HFFc6 (cell line): Measurements from ENCODE around the gene ZNF580. TPM values are rescaled to one million over a fixed set of nuclear protein-coding genes. Genes with fewer than 3 reads are reported as not detected.
A peak's percentile ranks its signal among the peaks of the same experiment; 100 is the strongest.

Source experiments
- DNase-seq: peaks from one replicate; pipeline ENCODE4 v3.0.0-alpha.2; 2018
- H3K27ac Mint-ChIP-seq: 2 replicates; pipeline ENCODE4 v1.8.0; 2020; ENCODE audit warnings: mild to moderate bottlenecking, mixed read lengths
- H3K27me3 Mint-ChIP-seq: 2 replicates; pipeline ENCODE4 v1.8.0; 2021; ENCODE audit warnings: mild to moderate bottlenecking, moderate library complexity, mixed read lengths; ENCODE audit not compliant: insufficient read depth
- H3K36me3 Mint-ChIP-seq: 2 replicates; pipeline ENCODE4 v1.8.0; 2021; ENCODE audit warnings: low read depth, mixed read lengths
- H3K4me1 Mint-ChIP-seq: 2 replicates; pipeline ENCODE4 v1.8.0; 2020; ENCODE audit warnings: low read depth, mixed read lengths
- H3K4me3 Mint-ChIP-seq: 2 replicates; pipeline ENCODE4 v1.8.0; 2020; ENCODE audit warnings: mild to moderate bottlenecking, moderate library complexity, mixed read lengths
- H3K9me3 Mint-ChIP-seq: 2 replicates; pipeline ENCODE4 v1.8.0; 2020; ENCODE audit warnings: mild to moderate bottlenecking, mixed read lengths
- total RNA-seq, 6 experiments: library from RNA; stranded (reverse); fragmentation: NEBNext Ultra II Directional; extraction: Animal tissue kit (Norgen Biotek cat#: 25700); gene quantifications; 2 replicates in 1 of 6; 3 replicates in 5 of 6; pipeline ENCODE4 v1.2.3, GENCODE V29; 2021
- TF ChIP-seq, protein P1 (sequence below): fragments of 200-600 bp; sonication (generic); IDR thresholded peaks from 2 replicates; pipeline ENCODE4 v1.5.0; 2021; ENCODE audit warnings: antibody characterized with exemption, mild to moderate bottlenecking

Gene ZNF580
- total RNA-seq, 6 experiments from 2014 or later: 51.0 to 60.5 (median 57.7) TPM

DNA sequence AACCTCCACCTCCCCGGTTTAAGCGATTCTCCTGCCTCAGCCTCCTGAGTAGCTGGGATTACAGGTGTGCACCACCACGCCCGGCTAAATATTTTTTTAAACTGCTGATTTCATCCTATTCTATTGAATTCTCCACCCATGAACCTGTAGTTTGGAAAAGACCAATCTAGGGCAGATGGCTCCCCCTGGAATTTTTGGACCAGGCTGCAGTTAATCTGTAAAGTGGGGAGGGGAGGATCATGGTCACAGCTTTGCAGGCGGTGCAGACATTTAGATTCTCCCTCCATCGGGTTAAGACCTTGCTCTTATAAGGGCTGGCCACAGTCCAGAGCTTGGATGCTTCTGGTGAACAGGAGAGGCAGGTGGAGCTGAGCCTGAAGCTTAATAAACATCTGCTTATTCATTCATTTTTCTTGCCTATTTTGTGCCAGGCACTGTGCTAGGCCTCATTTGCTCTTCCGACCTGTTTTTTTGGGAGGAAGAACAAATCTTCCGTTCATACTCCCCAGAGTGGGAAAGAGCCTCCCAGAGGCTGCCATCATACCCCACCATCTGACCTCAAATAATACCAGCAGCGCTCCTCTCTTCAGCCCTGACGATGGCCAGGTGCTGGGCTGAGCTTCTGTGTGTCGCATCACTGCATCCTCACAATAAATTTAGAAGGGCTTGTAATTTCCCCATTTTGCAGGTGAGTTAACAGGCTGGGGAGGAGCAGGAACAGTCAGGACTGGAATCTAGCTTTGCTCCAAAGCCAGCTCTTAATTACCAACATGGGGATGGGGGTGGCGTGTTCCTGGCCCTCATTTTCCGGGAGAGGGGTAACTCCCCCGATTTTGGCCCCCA is 6.3 kb downstream of the ZNF580 start:
- H3K36me3 Mint-ChIP-seq: peaks cover 14% of the 10 kb centered on the region
- DNase-seq: no peak
- peaks cover 5% of the 10 kb centered on the region for H3K27me3 Mint-ChIP-seq
- TF ChIP-seq, protein P1, sequence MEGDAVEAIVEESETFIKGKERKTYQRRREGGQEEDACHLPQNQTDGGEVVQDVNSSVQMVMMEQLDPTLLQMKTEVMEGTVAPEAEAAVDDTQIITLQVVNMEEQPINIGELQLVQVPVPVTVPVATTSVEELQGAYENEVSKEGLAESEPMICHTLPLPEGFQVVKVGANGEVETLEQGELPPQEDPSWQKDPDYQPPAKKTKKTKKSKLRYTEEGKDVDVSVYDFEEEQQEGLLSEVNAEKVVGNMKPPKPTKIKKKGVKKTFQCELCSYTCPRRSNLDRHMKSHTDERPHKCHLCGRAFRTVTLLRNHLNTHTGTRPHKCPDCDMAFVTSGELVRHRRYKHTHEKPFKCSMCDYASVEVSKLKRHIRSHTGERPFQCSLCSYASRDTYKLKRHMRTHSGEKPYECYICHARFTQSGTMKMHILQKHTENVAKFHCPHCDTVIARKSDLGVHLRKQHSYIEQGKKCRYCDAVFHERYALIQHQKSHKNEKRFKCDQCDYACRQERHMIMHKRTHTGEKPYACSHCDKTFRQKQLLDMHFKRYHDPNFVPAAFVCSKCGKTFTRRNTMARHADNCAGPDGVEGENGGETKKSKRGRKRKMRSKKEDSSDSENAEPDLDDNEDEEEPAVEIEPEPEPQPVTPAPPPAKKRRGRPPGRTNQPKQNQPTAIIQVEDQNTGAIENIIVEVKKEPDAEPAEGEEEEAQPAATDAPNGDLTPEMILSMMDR: peak; percentile 23; the same call in 1 of the 2 replicates
- H3K4me3 Mint-ChIP-seq: peak overlapping the region; percentile 84
- H3K9me3 Mint-ChIP-seq: no peaks in the 10 kb centered on the region
- H3K4me1 Mint-ChIP-seq: peaks cover 29% of the 10 kb centered on the region
- H3K27ac Mint-ChIP-seq: peak overlapping the region; percentile 69

DNA sequence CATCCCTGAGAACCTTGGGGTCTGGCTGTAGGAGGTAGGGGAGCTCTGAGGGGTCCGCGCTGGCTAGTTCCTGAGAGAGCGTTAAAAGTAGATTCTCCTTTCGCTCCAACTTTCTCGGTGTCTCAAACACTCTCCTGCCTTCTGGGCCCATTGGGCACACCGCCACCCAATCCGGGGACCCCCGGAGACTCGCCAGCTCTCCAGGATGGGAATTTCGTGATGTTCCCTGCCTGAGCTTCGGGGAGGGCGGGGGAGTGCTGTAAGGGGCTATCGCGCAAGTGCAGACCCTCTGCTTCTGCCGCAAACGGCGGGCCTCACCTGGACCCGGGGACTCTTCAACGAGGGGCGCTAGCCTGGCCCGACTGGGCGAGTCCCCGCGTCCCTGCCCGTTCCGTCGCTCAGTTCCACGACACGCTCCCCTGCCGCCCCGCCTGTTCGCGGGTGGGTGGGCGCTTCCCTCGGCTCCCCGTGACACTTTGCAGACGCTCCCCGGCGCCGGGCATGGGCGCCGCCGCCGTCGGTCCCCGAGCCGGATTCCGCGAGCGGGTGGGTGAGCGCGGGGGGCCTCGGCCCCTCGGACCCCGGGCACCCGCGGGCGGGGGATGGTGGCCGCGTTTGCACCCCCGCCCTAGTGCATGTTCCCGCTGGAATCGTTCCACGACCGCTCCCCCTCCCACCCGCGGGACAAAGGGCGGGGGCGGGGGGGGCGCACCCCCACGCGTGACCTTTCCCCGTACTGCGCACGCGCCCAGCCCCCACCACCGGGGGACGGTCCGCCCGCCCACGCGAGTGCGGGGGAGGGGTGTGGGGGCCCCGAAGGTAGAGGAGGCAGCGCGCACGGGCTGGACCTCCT is 7.2 kb downstream of the ZNF580 start, which contains the start of gene CCDC106:
TSS of gene CCDC106 (plus strand) at position 481 of the 853 bp plus-strand sequence. CDS start 835 bp downstream, outside the sequence.
- TF ChIP-seq, protein P1: no peak
- H3K4me3 Mint-ChIP-seq: peak within 1 kb of the TSS; percentile 85
- peaks cover 25% of the 10 kb centered on the region for H3K4me1 Mint-ChIP-seq
- peaks cover 13% of the 10 kb centered on the region for H3K36me3 Mint-ChIP-seq
- peaks cover 5% of the 10 kb centered on the region for H3K27me3 Mint-ChIP-seq
- peak; percentile 24 for DNase-seq
- peak within 1 kb of the TSS; percentile 69 for H3K27ac Mint-ChIP-seq
- no peaks in the 10 kb centered on the region for H3K9me3 Mint-ChIP-seq

DNA sequence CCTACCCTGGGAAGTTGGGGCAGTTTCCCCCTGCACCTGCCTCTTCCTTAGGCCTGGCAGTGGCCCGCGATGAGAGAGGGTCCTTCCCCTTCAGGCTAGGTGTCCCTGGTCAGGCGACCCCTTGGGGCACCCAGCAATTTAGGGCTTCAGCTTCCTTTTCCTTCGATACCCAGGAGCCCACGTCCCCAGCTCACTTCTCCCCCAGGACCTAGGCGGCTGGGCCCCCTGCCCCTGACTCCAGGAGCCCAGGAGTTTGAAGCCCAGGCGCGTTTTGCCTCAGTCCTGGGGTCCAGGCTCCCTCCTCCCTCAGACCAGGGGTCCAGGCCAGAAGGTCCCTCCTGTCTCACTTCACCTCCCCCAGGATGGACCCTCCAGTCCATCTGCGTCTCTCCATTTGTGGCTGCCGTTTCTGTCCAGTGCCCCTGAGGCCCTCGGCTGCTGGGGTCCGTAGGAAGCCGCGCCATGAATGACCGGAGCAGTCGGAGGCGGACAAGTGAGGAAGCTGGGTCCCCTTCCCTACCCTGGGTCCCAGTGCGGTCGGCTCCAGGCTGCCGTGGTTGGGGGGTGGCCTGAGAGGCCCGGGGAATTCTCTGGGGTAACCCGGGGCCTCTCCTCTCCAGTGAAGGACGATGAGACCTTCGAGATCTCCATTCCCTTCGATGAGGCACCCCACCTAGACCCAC is 7.9 kb downstream of the ZNF580 start:
- no peaks in the 10 kb centered on the region for H3K9me3 Mint-ChIP-seq
- H3K27me3 Mint-ChIP-seq: peaks cover 1% of the 10 kb centered on the region
- H3K4me3 Mint-ChIP-seq: peak overlapping the region; percentile 85
- H3K36me3 Mint-ChIP-seq: peaks cover 7% of the 10 kb centered on the region; the same call in 1 of the 2 replicates
- H3K27ac Mint-ChIP-seq: peak overlapping the region; percentile 57; the same call in 1 of the 2 replicates
- TF ChIP-seq, protein P1: no peak
- DNase-seq: no peak
- peaks cover 18% of the 10 kb centered on the region for H3K4me1 Mint-ChIP-seq

DNA sequence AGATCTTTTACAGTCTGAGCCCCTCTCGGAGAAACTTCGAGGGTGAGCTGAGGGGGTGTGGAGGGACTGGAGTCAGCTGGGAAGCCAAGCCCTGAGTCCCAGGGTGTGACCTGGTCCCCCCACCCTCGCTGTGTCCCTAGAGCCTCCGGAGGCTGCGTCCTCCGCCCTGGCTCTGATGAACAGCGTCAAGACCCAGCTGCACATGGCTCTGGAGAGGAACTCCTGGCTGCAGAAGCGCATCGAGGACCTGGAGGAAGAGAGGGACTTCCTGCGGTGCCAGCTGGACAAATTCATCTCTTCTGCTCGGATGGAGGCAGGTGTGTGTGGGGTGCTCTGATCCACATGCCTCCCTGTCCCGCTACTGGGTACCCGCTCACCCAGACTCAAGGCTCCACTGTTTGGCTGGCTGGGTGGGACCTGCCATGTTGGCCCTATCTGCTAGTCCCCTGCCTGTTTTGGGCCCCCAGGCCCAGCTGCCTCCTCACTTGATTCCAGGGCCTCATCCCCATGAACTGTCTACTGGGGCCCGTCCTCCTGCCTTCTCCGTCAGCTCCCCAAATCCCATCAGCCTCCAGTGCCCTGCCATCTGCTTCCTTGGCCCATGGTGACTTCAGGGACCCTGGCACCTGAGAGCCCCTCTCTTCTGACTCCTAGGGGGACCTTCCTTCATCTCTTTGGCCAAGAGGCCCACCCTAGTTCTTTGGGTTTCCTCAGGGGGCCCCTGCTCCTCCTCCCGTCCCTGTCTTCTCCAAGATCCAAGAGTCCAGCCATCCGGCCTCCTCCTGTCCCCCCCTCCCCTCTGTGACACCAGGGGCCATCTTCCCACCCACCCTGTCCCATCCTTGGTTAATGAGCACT is 8.7 kb downstream of the ZNF580 start:
- peaks cover 18% of the 10 kb centered on the region for H3K4me1 Mint-ChIP-seq
- no peaks in the 10 kb centered on the region for H3K9me3 Mint-ChIP-seq
- H3K27me3 Mint-ChIP-seq: peaks cover 4% of the 10 kb centered on the region
- DNase-seq: no peak
- no peak overlapping the region for H3K27ac Mint-ChIP-seq
- H3K36me3 Mint-ChIP-seq: peaks cover 7% of the 10 kb centered on the region; the same call in 1 of the 2 replicates
- H3K4me3 Mint-ChIP-seq: peak overlapping the region; percentile 85
- TF ChIP-seq, protein P1: no peak
